Endometrial microvascular endothelial cells (primary cell): ENCODE results near the gene FCF1. TPM values are rescaled to one million over a fixed set of nuclear protein-coding genes. Genes with fewer than 3 reads are reported as not detected.

Experiments used
- in situ Hi-C: cut with HindIII; loops from 2 replicates; pipeline ENCODE4 v1.10.0; 2017; ENCODE audit warnings: low sequenced_read_pairs, low pct_unique_long_range_greater_than_20kb; ENCODE audit errors: inconsistent ontology term
- total RNA-seq: library from RNA; depleted of rRNA; stranded (reverse); fragments of >200 nt; gene quantifications from one replicate; pipeline ENCODE4 v1.2.3, GENCODE V29; 2015; ENCODE audit errors: inconsistent ontology term

FCF1 gene
- total RNA-seq, 1 donor from 2014 or later = 36.3 TPM

DNA sequence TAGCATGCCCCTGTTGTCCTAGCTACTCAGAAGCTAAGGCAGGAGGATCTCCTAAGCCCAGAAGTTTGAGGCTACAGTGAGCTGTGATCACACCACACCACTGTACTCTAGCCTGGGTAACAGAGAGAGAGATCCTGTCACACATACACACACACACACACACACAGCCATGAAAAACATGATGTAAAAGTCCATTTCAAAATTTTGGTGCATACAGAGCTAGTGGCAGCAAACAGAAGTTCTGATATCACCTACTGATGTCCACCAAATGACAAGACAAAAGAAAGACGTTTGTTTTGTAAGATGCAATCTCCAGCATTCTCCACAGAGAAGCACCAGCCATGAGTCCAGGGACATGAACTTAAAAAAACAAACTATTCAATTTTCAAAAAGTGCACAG lies 15.9 kb upstream of the FCF1 start:
- in situ Hi-C loops = no loop called here

DNA sequence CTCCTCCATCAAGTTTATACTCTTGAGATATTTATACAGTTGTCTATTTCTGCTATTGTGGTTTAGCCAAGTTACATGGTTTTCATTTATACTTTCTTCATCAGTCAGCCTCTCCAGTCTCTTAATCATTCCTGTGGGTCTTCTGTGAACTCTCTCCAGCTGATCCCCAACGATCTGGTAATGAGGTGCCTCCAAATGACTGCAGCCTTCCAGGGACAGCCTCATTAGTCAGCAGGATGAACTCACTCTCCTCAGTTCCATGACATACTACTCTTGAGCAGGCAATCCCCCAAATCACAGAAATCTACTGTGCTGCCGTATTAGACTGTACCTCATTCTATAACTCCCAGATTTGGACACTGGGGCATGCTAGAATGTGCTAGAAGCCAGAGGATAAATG lies 15.4 kb upstream of the FCF1 start:
- in situ Hi-C loops = no loop called here

DNA sequence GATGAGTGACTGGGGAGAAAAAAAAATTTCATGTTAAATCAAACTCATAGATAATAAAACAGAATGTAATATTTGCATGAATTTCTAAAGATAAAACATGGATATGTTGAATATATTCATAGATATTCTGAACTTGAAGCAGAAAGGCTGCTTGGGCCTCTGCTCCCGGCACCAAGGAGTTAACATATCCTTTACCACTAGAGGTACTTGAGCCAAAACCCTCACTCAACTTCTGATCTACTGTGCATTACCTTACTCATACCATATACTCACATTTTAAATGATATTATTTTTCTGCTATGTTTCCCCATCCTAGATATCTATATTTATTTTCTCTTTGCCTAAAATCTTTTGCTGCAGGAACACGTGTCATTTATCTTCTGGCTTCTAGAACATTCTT lies 15.0 kb upstream of the FCF1 start:
- in situ Hi-C loops = no loop called here

DNA sequence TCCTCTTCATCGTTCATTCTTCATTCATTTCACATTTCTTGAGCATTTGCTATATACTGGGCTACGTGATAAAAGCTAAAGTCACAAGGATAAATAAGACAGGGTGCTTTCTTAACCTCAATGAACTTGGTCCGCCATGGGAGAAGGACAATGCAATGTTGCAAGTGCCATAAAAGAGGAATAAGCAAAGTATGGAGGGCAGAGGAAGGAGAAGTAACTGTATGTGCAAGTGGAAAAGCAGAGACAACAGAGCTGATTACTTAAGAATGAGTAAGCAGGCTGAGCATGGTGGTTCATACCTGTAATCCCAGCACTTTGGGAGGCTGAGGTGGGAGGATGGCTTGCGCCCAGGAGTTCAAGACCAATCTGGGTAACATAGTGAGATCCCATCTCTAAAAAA lies 14.5 kb upstream of the FCF1 start:
- in situ Hi-C loops = no loop called here

DNA sequence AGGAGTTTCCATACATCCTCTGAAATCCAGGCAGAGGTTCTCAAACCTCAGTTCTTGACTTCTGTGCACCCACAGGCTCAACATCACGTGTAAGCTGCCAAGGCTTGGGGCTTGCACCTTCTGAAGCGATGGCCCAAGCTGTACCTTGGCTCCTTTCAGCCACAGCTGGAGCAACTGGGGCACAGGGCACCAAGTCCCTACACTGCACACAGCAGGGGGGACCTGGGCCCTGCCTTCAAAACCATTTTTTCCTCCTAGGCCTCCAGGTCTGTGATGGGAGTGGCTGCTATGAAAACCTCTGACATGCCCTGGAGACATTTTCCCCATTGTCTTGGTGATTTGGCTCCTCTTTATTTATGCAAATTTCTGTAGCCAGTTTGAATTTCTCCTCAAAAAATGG lies 10.7 kb upstream of the FCF1 start:
- in situ Hi-C loops = no loop called here

DNA sequence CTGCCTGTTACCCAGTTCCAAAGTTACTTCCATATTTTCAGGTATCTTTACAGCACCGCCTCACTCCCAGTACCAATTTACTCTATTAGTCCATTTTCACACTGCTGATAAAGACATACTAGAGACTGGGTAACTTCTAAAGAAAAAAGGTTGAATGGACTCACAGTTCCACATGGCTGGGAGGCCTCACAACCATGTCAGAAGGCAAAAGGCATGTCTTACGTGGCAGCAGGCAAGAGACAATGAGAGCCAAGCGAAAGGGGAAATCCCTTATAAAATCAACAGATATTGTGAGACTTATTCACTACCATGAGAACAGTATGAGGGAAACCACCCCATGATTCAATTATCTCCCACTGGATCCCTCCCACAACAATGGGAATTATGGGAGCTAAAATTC lies 9.9 kb upstream of the FCF1 start:
- in situ Hi-C loops = no loop called here

DNA sequence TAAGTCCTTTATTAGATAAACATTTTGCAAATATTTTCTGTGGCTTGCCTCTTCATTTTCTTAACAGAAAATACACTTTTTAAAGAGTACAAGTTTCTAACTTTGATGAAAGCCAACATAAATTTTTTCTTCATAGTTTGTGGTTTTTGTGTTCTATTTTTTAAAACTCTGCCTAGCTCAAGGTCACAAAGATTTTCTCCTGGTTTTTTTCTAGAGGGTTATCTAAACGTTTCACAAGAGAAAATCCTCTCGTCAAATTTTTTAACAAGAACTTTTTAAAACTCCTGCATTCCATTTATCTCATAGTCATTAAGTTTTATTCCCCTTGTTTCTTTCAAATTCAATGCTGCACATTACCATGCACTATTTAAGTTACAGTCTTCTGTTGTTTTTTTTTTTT lies 8.3 kb upstream of the FCF1 start:
- in situ Hi-C loops = no loop called here

DNA sequence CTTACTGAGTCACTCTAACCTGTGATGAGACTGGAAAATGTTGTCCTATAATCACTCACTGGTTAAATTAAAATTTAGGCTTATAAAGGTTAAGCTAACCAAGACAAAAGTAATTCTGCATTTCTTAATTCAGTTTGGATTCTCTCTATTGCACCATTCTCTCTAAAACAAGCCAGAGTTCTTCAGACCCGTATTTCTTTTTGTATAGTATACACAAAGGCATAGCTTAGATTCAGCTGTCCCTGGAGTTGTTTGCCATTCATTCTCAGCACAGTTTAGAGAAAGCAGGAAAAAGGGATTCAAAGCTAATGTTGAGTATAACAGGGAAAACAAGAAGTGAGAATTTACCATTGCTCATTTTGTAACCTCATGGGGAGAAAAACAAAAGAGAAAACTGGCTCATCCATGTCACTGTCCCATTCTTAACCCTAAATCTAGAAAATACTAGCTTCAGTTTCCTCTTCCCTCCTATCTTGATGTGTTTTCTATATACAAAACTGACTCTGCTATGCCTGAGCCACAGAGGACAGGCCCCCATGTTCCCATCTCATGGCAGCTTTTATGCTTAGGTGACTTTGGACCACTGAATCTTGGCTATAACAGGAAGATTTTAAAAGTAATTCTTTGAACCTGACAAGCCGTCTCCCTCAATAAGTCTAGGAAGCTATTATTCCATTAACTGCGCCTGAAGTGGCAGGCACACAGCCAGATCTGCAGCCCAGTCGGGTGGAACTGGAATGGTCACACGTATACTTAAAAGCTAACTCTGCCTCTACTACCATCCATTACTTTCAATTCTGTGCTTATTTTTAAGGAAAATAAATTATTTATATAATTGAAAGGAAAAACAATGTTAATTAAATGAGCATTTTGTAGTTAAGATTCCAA lies 7.1 kb upstream of the FCF1 start:
- in situ Hi-C loops = no loop called here

DNA sequence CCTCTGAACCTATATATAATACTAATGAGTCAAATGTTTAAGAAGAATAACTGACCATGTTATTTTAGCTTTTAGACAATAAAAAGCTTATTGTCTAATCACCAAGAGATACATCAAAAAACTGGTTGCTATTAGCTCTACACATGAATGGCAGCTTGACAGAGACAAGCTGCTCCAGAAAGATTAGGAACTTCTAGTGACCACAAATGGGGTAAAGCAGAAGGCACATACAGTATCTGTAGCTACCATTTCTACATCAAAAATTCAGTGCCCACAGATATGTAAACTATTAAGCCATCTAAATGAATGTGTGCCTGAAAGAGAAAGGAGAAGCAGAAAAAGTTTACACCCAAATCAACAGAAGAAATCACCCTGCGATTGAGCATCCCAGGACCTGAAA lies 2.5 kb upstream of the FCF1 start:
- in situ Hi-C loops = no loop called here

DNA sequence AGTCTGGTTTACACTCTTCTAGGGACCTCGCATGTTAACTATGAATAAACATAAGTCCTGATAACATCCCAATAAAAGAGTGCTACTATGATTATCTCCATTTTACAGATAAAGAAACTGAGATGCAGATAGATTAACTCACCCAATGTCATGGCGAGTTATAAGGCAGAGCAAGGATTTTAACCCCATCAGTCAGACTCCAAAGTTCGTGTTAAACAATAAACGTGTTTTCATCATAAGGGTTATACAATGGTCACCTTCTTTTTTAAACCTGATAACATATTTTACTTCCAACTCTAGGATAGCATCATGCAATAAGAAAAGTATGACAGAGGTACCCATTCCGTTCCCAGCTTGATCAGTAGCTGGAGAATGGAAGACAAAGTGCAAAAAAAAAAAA lies 1.3 kb upstream of the FCF1 start:
- in situ Hi-C loops = no loop called here

DNA sequence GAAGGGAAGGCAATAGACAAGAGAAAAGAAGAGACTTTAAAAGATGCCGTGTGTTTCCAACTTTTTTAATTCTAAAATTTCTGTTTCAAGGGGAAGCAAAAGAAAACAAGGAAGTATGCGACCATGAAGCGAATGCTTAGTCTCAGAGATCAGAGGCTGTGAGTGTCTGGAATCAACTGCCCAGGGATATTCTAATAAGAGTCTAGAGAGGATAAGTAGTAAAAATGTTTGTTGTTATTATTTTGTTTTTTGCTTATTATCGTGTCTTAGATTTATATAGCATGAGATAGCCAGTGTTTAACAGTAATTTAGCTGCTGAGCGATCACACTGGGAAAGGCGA lies 421 bp downstream of the FCF1 start:
- in situ Hi-C loops = no loop called here

DNA sequence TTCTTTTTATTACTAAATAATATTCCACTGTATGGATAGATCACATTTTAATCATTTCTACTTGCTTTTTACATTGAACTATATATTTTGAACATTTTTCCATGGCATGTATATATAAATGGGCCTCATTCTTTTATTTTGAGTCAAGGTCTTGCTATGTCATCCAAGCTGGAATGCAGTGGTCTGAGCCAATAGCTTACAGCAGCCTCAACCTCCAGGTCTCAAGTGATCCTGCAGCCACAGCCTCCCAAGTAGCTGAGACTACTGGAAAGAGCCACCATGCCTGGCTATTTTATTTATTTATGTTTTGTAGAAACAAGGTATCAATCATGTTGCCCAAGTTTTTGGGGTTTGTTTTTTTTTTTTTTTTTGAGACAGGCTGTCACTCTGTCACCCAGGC lies 7.6 kb downstream of the FCF1 start:
- in situ Hi-C loops = no loop called here

DNA sequence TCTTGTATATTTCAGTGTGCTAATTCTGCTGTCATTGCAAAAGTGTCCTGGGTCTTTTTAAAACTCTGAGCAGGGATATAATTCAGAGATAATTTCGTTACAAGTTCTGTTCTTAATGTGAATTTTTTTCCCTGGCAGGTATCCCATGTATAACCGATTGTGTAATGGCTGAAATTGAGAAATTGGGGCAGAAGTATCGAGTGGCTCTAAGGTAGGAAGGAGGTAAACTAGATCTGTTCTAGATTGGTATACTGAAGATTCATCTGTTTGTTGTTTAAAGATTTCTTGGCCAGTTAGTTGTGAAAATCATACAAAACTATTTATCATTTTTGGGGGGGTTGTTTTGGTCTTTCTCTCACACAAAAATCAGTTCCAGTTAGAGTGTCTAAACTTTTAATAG lies 10.2 kb downstream of the FCF1 start:
- in situ Hi-C loops = no loop called here

DNA sequence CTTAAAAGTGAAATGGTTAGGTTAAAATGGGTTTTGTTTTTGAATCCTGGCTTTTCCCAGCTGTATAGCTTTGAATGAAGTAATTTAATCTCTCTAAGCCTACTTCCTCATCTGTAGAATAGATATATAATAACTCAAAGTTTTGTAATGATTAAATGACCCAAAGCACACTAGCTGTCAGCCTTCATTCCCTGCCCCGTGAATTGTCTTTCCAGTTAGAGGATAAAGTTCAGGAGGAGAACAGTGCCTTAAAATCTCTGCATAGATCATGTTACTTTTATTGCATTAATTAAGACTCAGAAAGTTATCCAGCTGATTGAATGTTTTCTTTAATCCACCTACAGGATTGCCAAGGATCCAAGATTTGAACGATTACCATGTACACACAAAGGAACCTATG lies 19.4 kb downstream of the FCF1 start:
- in situ Hi-C loops = no loop called here

DNA sequence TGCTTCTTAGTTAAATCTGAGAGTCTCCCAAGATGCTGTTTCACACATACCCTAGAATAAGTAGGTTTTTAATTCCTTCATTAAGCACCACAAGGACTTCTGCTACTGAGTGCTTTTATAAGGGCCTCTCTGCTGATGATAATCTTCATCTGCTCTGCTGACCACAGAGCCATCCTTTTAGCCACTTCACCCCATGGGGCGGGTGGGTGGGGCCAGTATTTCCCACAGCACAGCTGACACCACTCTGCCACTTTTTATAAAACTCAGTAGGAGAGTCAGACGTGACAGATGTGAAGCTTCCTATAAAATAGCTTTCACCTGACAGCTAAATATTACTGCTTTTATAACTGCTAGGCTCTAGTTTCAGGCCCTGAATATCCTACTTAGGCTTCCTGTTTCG lies 20.3 kb downstream of the FCF1 start:
- in situ Hi-C loops = no loop called here

DNA sequence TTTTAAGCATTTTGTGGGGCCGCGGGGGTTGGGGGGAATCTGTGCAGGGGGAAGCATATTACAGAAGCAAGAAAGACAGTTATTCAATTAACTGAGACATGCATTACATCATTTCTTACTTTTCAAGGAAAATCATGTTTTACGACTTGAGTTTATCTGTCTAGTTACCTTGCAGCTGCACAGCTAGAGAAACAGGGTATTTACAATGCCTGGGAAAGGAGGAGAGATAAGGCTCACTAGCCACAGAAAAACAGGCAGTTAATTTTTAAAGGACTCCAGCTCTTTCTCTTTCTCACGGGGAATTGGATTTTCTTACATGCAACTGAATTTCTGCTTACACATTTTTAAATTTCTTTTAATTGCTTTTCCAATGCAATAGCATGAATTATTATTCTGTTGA lies 22.2 kb downstream of the FCF1 start:
- in situ Hi-C loops = no loop called here

DNA sequence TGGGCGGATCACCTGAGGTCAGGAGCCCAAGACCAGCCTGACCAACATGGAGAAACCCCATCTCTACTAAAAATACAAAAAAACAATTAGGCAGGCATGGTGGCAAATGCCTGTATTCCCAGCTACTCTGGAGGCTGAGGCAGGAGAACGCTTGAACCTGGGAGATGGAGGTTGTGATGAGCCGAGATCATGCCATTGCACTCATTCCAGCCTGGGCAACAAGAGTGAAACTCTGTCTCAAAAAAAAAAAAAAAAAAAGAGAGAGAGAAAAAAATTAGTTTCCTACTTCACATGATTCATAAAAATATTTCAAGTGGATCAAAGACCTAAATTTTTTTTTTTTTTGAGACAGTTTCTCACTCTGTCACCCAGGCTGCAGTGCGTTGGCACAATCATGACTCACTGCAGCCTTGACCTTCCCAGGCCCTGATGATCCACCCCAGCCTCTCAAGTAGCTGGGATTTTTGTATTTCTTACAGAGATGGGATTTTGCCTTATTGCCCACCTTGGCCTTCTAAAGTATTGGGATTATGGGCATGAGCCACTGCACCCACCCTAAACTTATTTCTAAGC lies 24.9 kb downstream of the FCF1 start:
- in situ Hi-C loops = no loop called here

DNA sequence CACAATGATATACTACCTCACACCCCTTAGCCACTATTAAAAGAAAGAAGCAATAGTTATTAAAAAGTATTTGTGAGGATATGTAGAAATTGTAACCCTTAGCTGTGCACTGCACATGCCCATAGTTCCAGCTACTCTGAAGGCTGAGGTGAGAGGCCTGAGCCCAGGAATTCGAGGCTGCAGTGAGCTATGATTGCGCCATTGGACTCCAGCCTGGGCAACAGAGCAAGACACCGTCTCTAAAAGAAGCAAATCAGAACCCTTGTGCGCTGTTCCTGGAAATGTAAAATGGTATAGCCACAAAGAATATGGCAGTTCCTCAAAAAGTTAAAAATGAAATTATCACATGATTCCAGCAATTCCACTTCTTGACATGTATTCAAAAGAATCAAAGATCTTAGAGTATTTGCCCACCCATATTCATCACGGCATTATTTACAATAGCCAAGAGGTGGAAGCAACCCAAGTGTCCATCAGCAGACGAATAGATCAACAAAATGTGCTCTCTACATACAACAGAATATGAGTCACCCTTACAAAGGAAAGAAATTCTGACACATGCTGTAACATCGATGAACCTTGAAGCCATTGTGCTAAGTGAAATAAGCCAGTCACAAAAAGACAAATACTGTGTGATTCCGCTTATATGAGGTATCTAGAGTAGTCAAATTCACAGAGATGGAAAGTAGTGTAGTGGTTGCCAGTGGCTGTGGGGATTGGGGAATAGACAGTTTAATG lies 26.5 kb downstream of the FCF1 start:
- in situ Hi-C loops = no loop called here

DNA sequence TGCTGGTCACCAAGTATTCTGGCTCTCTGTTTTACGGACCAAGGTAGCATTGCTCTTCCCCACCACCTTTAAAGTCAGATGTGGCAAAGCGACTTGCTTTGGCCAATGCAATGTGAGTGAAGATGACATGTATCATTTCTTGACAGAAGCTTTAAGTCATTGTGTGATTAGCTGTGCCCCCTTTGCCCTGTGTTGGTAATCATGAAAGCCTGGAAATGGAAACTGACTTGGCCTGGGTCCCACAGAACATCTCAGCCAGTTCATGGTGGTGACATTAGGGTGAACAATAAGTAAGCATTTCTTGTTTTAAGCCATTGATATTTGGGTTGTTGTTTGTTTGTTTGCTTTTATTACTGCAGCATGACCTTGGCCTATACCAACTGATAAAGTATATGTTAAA lies 34.3 kb downstream of the FCF1 start:
- in situ Hi-C loops = no loop called here

DNA sequence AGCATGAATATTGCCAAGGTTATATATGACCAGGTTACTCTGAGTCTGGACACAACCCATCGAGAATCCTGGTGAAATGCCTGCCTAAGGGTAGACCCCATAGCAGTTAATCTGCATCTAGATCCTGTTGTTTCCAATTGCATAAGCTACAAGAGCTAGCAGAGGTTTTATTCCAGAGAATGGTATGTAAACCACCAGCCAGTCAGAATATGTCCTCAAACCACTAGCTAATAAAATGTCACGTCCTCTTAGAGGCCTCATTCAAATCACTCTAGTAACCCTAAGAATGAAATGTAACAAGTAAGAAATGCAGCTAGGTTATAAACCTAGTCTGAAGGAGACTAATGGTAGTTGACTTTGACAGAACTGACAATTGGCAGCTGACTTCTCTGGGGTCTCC lies 41.2 kb downstream of the FCF1 start:
- in situ Hi-C loops = no loop called here
